A549 (cell line): Measurements from ENCODE around the gene CALHM6. TPM values are rescaled to one million over a fixed set of nuclear protein-coding genes. Genes with fewer than 3 reads are reported as not detected.

Source experiments
- ATAC-seq, 2 experiments: fragments of 200-7000 bp in 1 of 2; fragments of >200 bp in 1 of 2; cut with Nextera tagmentation in 1 of 2; cut with Tn5 transposase in 1 of 2; 3 replicates each; pipeline versions ENCODE4 v1.8.0 to v1.9.1; 2018 to 2020; ENCODE audit warnings: mild to moderate bottlenecking in 1 of 2, moderate library complexity in 1 of 2
- CTCF ChIA-PET: fragments of 300-600 bp; sonication (Branson Sonifier 250); formaldehyde crosslinking; extraction: SDS; loops from one replicate; lab custom pipeline; 2021; ENCODE audit warnings: antibody characterized with exemption, inconsistent platforms; lab: Yijun Ruan, JAX
- POLR2A ChIA-PET: fragments of 350-600 bp; formaldehyde crosslinking; extraction: SDS; loops from one replicate; lab custom pipeline; 2021; ENCODE audit warnings: antibody characterized with exemption, inconsistent platforms; lab: Yijun Ruan, JAX
- DNase-seq, 2 experiments: peaks; one replicate each; pipeline versions ENCODE4 v3.0.0 to v3.0.0-alpha.2; 2011 to 2016; ENCODE audit warnings: low read depth in 1 of 2, low spot score in 1 of 2
- FAIRE-seq: peaks from 2 replicates; lab custom pipeline; 2011; peaks lifted over from hg19 to GRCh38; lab: Jason Lieb, UNC
- H3K27ac ChIP-seq, 2 experiments: fragments of >200 bp; sonication (Bioruptor Twin); formaldehyde crosslinking; 3 replicates each; pipeline ENCODE4 v1.5.1; 2016 to 2017
- H3K4me1 ChIP-seq: fragments of >200 bp; sonication (Bioruptor Twin); formaldehyde crosslinking; 3 replicates; pipeline ENCODE4 v1.6.1; 2016
- H3K4me2 ChIP-seq: fragments of >200 bp; sonication (Bioruptor Twin); formaldehyde crosslinking; 3 replicates; pipeline ENCODE4 v1.6.1; 2016
- H3K4me3 ChIP-seq: fragments of >200 bp; sonication (Bioruptor Twin); formaldehyde crosslinking; 3 replicates; pipeline ENCODE4 v1.5.1; 2016
- H3K9me3 ChIP-seq: fragments of >200 bp; sonication (Bioruptor Twin); formaldehyde crosslinking; 3 replicates; pipeline ENCODE4 v1.6.1; 2016
- CBX2 ChIP-seq: fragments of 200-600 bp; sonication (generic); IDR thresholded peaks from 2 replicates; pipeline ENCODE4 v1.6.1; 2016; ENCODE audit warnings: low read depth, mild to moderate bottlenecking, borderline replicate concordance
- CEBPB ChIP-seq, 2 experiments: fragments of >200 bp in 1 of 2; sonication (Bioruptor Twin) in 1 of 2; formaldehyde crosslinking in 1 of 2; IDR thresholded peaks; 2 replicates each; pipeline ENCODE4 v1.6.1; 2012 to 2016
- E2F6 ChIP-seq: IDR thresholded peaks from 2 replicates; pipeline ENCODE4 v1.6.1; 2012; ENCODE audit warnings: low read depth, borderline replicate concordance
- EHF ChIP-seq: fragments of 250-450 bp; sonication (Bioruptor Pico); IDR thresholded peaks from 2 replicates; pipeline ENCODE4 v1.5.0; 2020; ENCODE audit warnings: mild to moderate bottlenecking
- EHMT2 ChIP-seq: fragments of 200-600 bp; sonication (generic); IDR thresholded peaks from 2 replicates; pipeline ENCODE4 v1.6.1; 2016; ENCODE audit warnings: antibody characterized with exemption, low read depth, mild to moderate bottlenecking, moderate library complexity
- EP300 ChIP-seq, 2 experiments: fragments of >200 bp; sonication (Bioruptor Twin); formaldehyde crosslinking; IDR thresholded peaks; 2 replicates in 1 of 2; 3 replicates in 1 of 2; pipeline ENCODE4 v1.6.1; 2016 to 2017
- GATA3 ChIP-seq: IDR thresholded peaks from 2 replicates; pipeline ENCODE4 v1.6.1; 2012; ENCODE audit warnings: borderline replicate concordance
- HEYL ChIP-seq: fragments of 250-450 bp; sonication (Bioruptor Pico); IDR thresholded peaks from 2 replicates; pipeline ENCODE4 v1.8.0; 2021; ENCODE audit warnings: mild to moderate bottlenecking, moderate library complexity
- HOXB13 ChIP-seq: fragments of 250-450 bp; sonication (Bioruptor Pico); IDR thresholded peaks from 2 replicates; pipeline ENCODE4 v1.5.0; 2020; ENCODE audit warnings: low read depth, mild to moderate bottlenecking, moderate library complexity
- JUN ChIP-seq, 2 experiments: fragments of >200 bp; sonication (Bioruptor Twin); formaldehyde crosslinking; IDR thresholded peaks; 2 replicates in 1 of 2; 3 replicates in 1 of 2; pipeline ENCODE4 v1.6.1; 2016 to 2017
- MAFK ChIP-seq: fragments of 450-650 bp; IDR thresholded peaks from 2 replicates; pipeline ENCODE4 v1.6.1; 2014; ENCODE audit not compliant: partially characterized antibody
- MYC ChIP-seq: IDR thresholded peaks from 2 replicates; pipeline ENCODE4 v1.6.1; 2012; ENCODE audit warnings: mild to moderate bottlenecking, inconsistent platforms, low read length, improper control_type of control experiment, borderline replicate concordance
- NR3C1 ChIP-seq: fragments of >200 bp; sonication (Bioruptor Twin); formaldehyde crosslinking; IDR thresholded peaks from 3 replicates; pipeline ENCODE4 v1.6.1; 2017
- POLR2A ChIP-seq: IDR thresholded peaks from 2 replicates; pipeline ENCODE4 v1.6.1; 2012; ENCODE audit warnings: mild to moderate bottlenecking, low read length
- RAD21 ChIP-seq, 2 experiments: fragments of >200 bp in 1 of 2; sonication (Bioruptor Twin) in 1 of 2; formaldehyde crosslinking in 1 of 2; IDR thresholded peaks in 1 of 2; conservative IDR thresholded peaks in 1 of 2; 2 replicates in 1 of 2; 3 replicates in 1 of 2; pipeline ENCODE4 v1.6.1; 2012 to 2018; ENCODE audit warnings: inconsistent platforms in 1 of 2
- RARB ChIP-seq: fragments of 250-450 bp; sonication (Bioruptor Pico); IDR thresholded peaks from 2 replicates; pipeline ENCODE4 v1.8.0; 2021; ENCODE audit warnings: mild to moderate bottlenecking, moderate library complexity
- RCOR1 ChIP-seq: fragments of 150-350 bp; IDR thresholded peaks from 2 replicates; pipeline ENCODE4 v1.6.1; 2014; ENCODE audit warnings: antibody characterized with exemption, low read length, low read depth
- RFX5 ChIP-seq: fragments of 450-650 bp; IDR thresholded peaks from 2 replicates; pipeline ENCODE4 v1.7.1; 2014; ENCODE audit warnings: antibody characterized with exemption, mild to moderate bottlenecking, moderate library complexity
- RNF2 ChIP-seq: fragments of 200-600 bp; sonication (generic); IDR thresholded peaks from 2 replicates; pipeline ENCODE4 v1.6.1; 2016; ENCODE audit warnings: low read depth, mild to moderate bottlenecking, antibody characterized with exemption, moderate library complexity, borderline replicate concordance
- TFCP2L1 ChIP-seq: fragments of 250-450 bp; sonication (Bioruptor Pico); IDR thresholded peaks from 2 replicates; pipeline ENCODE4 v1.5.0; 2021; ENCODE audit warnings: mild to moderate bottlenecking
- ZFP36 ChIP-seq: fragments of 450-650 bp; IDR thresholded peaks from 2 replicates; pipeline ENCODE4 v1.6.1; 2014; ENCODE audit warnings: borderline replicate concordance; ENCODE audit not compliant: partially characterized antibody
- WGBS: methylation state at CpG from one replicate; pipeline ENCODE4 v1.1.6; 2017; ENCODE audit errors: missing lambda C conversion rate; 5-methylcytosine and 5-hydroxymethylcytosine counted together
- polyA plus RNA-seq, 4 experiments: library from polyadenylated mRNA; depleted of rRNA in 3 of 4; stranded (reverse); fragments of >200 nt; fragmentation: RNase III in 1 of 4; extraction: RNeasy Plus Mini Kit Qiagen cat#74134 plus additional on column Dnase treatment in 1 of 4; gene quantifications; 2 replicates in 3 of 4; 3 replicates in 1 of 4; pipeline ENCODE4 v1.2.3, GENCODE V29; 2011 to 2017
- TF ChIP-seq, protein P1 (sequence below): fragments of 150-350 bp; IDR thresholded peaks from 2 replicates; pipeline ENCODE4 v1.6.1; 2014; ENCODE audit warnings: low read depth, mild to moderate bottlenecking, low read length
- TF ChIP-seq, protein P2 (sequence below): fragments of >200 bp; sonication (Bioruptor Twin); formaldehyde crosslinking; IDR thresholded peaks from 3 replicates; pipeline ENCODE4 v1.6.1; 2016
- TF ChIP-seq, protein P3 (sequence below): fragments of 250-450 bp; sonication (Bioruptor Pico); IDR thresholded peaks from 2 replicates; pipeline ENCODE4 v1.5.0; 2021; ENCODE audit warnings: mild to moderate bottlenecking, moderate library complexity, borderline replicate concordance

The CALHM6 gene
- polyA plus RNA-seq, 2 of the 4 experiments (the other 2 are of a cell fraction): 0.31 TPM; not detected in 1

- ATAC-seq: no peak
- 79% methylated on average over 2 of the region's 2 CpGs for WGBS
- Histone ChIP-seq H3K27ac (no peak overlapping the region), H3K9me3 (no peaks in the 10 kb centered on the region), H3K4me2 (no peak overlapping the region)
- ChIA-PET POLR2A (no interaction called here), CTCF (interaction anchor here (1.2 kb wide), 1 partner anchor 13 kb away, joined by 3 read pairs; no protein-coding TSS in a partner anchor)
- no peak for DNase-seq
- TF ChIP-seq HEYL (CRISPR knock-in tag) (no peak), CBX2 (no peak), EHF (CRISPR knock-in tag) (no peak), RAD21 (conservative IDR thresholded peaks at IDR 0.05 in 1 of 2, IDR thresholded peaks at IDR 0.05 in 1 of 2) (no peak), MAFK (no peak), EHMT2 (no peak)
- TF ChIP-seq, protein P1, sequence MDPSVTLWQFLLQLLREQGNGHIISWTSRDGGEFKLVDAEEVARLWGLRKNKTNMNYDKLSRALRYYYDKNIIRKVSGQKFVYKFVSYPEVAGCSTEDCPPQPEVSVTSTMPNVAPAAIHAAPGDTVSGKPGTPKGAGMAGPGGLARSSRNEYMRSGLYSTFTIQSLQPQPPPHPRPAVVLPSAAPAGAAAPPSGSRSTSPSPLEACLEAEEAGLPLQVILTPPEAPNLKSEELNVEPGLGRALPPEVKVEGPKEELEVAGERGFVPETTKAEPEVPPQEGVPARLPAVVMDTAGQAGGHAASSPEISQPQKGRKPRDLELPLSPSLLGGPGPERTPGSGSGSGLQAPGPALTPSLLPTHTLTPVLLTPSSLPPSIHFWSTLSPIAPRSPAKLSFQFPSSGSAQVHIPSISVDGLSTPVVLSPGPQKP: no peak
- TF ChIP-seq, all 56 proteins: peak for 0
- FAIRE-seq: no peak
- H3K4me3 ChIP-seq: no peak overlapping the region
- H3K4me1 ChIP-seq: 0 out of 3 replicates have a peak, but pooled peaks cover 4% of the 10 kb centered on the region
Measured at GRCh38 chr6:116419069-116419786, 41.9 kb upstream of the CALHM6 start.

GRCh38 chr6:116420341-116420740 lies 40.8 kb upstream of the CALHM6 start:
- H3K27ac ChIP-seq: no peak overlapping the region
- ChIA-PET POLR2A (no interaction called here), CTCF (no interaction called here)
- DNase-seq: no peak
- FAIRE-seq: no peak
- ATAC-seq: no peak
- TF ChIP-seq E2F6 (no peak), MYC (no peak), GATA3 (no peak), POLR2A (no peak), CEBPB (IDR thresholded peaks at IDR 0.05) (no peak), RCOR1 (no peak), MAFK (no peak), JUN (IDR thresholded peaks at IDR 0.05) (no peak), RARB (CRISPR knock-in tag) (no peak)
- TF ChIP-seq, all 56 proteins: peak for 0
- 91% methylated on average over 5 of the region's 5 CpGs for WGBS
- H3K4me1 ChIP-seq: 0 out of 3 replicates have a peak, but pooled peaks cover 4% of the 10 kb centered on the region
- H3K4me3 ChIP-seq: no peak overlapping the region
- H3K4me2 ChIP-seq: no peak overlapping the region
- H3K9me3 ChIP-seq: no peaks in the 10 kb centered on the region

DNA sequence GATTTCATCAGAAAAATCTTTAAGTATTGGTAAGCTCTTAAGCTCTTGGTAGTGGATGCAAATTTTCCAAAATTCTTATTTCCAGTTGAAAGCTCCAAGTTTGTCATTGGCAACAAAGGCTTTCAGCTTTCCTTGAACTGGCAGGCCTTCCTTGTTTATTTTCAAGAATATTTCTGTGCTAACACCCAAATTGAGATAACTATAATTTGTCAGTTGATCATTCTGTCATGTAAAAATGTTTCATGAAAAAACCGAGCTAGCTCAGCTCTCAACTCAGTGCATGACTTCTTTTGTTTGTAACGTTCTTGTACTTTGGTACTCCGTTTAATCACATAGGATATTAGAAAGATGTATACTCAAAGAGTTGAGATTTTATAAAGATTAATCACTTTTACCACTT lies 38.9 kb upstream of the CALHM6 start:
- H3K4me3 ChIP-seq: no peak overlapping the region
- H3K9me3 ChIP-seq: no peaks in the 10 kb centered on the region
- whole genome bisulfite sequencing: 80% methylated on average over 3 of the region's 3 CpGs
- H3K27ac ChIP-seq: no peak overlapping the region
- no peak for FAIRE-seq
- no peak overlapping the region for H3K4me2 ChIP-seq
- ChIA-PET POLR2A (no interaction called here), CTCF (interaction anchor here (0.5 to 1.2 kb wide), 3 partner anchors 28 to 154 kb away, joined by 3 read pairs; no protein-coding TSS in a partner anchor)
- TF ChIP-seq ZFP36 (no peak), RCOR1 (no peak), HOXB13 (CRISPR knock-in tag) (no peak), RNF2 (no peak), E2F6 (no peak), EP300 (IDR thresholded peaks at IDR 0.05) (no peak), RFX5 (no peak), EHF (CRISPR knock-in tag) (no peak), TFCP2L1 (CRISPR knock-in tag) (no peak), RARB (CRISPR knock-in tag) (no peak), NR3C1 (no peak)
- TF ChIP-seq, protein P2, sequence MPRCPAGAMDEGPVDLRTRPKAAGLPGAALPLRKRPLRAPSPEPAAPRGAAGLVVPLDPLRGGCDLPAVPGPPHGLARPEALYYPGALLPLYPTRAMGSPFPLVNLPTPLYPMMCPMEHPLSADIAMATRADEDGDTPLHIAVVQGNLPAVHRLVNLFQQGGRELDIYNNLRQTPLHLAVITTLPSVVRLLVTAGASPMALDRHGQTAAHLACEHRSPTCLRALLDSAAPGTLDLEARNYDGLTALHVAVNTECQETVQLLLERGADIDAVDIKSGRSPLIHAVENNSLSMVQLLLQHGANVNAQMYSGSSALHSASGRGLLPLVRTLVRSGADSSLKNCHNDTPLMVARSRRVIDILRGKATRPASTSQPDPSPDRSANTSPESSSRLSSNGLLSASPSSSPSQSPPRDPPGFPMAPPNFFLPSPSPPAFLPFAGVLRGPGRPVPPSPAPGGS: no peak
- TF ChIP-seq, protein P3, sequence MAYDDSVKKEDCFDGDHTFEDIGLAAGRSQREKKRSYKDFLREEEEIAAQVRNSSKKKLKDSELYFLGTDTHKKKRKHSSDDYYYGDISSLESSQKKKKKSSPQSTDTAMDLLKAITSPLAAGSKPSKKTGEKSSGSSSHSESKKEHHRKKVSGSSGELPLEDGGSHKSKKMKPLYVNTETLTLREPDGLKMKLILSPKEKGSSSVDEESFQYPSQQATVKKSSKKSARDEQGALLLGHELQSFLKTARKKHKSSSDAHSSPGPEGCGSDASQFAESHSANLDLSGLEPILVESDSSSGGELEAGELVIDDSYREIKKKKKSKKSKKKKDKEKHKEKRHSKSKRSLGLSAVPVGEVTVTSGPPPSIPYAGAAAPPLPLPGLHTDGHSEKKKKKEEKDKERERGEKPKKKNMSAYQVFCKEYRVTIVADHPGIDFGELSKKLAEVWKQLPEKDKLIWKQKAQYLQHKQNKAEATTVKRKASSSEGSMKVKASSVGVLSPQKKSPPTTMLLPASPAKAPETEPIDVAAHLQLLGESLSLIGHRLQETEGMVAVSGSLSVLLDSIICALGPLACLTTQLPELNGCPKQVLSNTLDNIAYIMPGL: no peak
- no peak for DNase-seq
- no peak for ATAC-seq
- 0 out of 3 replicates have a peak, but pooled peaks cover 4% of the 10 kb centered on the region for H3K4me1 ChIP-seq
